ENCODE data around the gene ISCU.
A peak's percentile ranks its signal among the peaks of the same experiment; 100 is the strongest.
"Not testable (repeated sequence)": the region's sequence is repeated elsewhere in the genome, so short reads cannot be mapped to it uniquely, and the experiment has no call there.

Gene ISCU

DNA sequence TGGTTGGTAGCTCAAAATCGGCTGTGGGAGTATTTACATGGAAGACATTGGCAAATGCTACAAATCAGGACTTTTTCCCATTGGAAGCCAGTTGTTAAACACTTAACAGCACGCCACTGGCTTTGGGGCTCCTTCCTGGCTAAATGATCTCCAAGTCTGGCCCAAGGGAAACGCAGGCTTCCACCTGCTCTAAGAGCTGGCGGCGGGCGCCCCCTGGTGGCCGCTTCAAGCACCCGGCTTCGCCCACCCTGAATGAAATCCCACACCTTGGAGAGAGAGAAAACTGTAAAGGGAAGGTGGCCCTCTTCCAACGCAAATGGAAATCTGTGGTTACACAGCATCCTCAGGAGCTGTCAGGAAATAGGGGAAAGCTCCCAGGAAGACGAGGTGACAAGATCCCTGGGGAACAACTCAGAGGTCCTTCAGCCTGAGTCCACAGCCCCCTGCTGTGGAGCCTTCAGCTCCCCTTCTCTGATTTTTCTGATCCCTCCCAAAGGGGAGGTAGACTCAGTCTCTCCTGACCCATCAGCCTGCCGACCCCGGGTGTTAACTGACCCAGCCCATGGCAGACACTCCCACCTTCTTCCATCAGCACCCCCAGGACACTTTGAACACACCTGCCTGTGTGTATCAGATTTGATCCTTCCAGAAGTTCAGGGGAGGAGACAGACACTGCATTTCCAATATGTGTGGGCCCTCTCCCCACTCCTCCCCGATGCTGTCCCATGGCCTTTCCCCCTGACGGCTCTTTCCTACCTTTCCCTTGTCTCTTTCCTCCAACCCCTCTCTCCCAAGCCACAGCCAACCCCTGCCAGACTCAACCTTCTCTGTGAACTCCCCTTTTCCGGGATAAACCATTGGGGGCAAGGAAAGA is 55.9 kb downstream of the ISCU start:
- peak; percentile 69 for DNase-seq (ENCODE audit: low read depth)

DNA sequence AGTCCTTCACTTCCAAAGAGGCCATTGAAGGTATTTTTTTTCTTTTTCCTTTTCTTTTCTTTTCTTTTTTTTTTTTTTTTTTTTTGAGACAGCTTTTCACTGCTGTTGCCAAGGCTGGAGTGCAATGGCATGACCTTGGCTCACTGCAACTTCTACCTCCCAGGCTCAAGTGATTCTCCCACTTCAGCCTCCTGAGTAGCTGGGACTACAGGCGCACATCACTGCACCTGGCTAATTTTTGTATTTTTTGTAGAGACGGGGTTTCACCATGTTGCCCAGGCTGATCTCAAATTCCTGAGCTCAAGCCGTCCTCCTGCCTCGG is 56.5 kb downstream of the ISCU start:
- DNase-seq (ENCODE audit: low read depth) = not testable (repeated sequence)

Measured in activated gamma-delta T cell treated with anti-CD3 and anti-CD28 coated beads, Interleukin-2, amount 50 U/mL, for 16 hours (primary cell).